ENCODE data around the gene ADD1. TPM values are rescaled to one million over a fixed set of nuclear protein-coding genes. Genes with fewer than 3 reads are reported as not detected.

The ADD1 gene
- total RNA-seq, 1 experiment from 2014 or later = 125 TPM

DNA sequence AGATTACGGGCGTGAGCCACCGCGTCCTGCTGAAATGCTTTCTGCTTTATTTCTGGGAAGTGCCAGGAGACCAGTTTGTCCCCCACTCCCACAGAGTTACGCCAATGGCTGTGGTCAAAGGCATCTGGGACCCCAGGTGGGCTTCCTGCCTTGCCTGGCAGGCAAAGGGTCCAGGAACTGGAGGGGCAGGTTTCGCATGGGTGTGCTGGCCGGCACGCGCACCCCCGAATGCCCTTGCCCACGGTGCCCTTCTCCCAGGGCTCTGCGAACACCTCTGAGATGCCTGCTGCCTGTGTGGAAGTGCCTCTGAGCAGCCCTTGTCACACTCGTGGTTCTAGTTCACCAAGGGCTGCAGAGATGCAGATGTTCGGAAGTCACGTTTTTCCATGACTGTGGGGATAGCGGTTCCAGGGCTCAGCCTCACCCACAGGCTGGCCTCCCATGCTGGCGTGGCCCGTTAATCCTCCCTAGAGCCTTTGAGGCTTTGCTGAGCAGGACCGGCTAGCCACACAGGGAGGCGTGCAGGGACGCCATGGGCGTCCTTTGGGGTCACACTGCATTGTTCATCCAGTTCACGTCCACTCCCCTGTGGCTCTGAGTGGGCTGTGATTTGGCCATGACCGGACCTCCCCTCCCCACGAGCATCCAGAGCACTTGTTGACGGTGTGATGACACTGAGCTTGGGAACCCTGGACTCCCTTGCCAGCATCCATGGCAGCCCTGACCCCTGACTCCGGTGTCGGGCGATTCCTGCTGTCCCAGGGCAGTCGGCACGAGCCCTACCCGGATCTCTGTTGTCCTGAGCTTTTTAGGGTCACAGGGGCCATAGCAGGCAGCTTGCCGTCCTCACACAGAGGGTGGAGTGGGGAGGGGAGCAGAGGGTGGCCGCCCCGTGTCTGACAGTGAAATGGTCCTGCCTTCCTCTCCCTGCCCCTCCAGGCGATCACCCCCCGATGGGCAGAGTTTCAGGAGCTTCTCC is 12.7 kb upstream of the ADD1 start:
- Mint-ChIP-seq H3K27ac (ENCODE audit: unreplicated experiment) (no peak overlapping the region), H3K36me3 (ENCODE audit: insufficient read depth, unreplicated experiment) (peaks cover 19% of the 10 kb centered on the region), H3K4me1 (ENCODE audit: low read depth, unreplicated experiment) (no peaks in the 10 kb centered on the region), H3K27me3 (ENCODE audit: unreplicated experiment) (no peaks in the 10 kb centered on the region), H3K9me3 (ENCODE audit: low read depth, unreplicated experiment) (peaks cover 4% of the 10 kb centered on the region), H3K4me3 (ENCODE audit: low read depth, unreplicated experiment) (no peak overlapping the region)
- intact Hi-C loops (cut with micrococcal nuclease; ENCODE audit: unreplicated experiment) = no loop called here
- TF ChIP-seq, protein P1, sequence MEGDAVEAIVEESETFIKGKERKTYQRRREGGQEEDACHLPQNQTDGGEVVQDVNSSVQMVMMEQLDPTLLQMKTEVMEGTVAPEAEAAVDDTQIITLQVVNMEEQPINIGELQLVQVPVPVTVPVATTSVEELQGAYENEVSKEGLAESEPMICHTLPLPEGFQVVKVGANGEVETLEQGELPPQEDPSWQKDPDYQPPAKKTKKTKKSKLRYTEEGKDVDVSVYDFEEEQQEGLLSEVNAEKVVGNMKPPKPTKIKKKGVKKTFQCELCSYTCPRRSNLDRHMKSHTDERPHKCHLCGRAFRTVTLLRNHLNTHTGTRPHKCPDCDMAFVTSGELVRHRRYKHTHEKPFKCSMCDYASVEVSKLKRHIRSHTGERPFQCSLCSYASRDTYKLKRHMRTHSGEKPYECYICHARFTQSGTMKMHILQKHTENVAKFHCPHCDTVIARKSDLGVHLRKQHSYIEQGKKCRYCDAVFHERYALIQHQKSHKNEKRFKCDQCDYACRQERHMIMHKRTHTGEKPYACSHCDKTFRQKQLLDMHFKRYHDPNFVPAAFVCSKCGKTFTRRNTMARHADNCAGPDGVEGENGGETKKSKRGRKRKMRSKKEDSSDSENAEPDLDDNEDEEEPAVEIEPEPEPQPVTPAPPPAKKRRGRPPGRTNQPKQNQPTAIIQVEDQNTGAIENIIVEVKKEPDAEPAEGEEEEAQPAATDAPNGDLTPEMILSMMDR (IDR thresholded peaks at IDR 0.05; ENCODE audit: unreplicated experiment) = no peak
- no peak for DNase-seq
- CTCF ChIA-PET = no interaction called here
- BruUV-seq (replicated peaks) = no TSS peak

DNA sequence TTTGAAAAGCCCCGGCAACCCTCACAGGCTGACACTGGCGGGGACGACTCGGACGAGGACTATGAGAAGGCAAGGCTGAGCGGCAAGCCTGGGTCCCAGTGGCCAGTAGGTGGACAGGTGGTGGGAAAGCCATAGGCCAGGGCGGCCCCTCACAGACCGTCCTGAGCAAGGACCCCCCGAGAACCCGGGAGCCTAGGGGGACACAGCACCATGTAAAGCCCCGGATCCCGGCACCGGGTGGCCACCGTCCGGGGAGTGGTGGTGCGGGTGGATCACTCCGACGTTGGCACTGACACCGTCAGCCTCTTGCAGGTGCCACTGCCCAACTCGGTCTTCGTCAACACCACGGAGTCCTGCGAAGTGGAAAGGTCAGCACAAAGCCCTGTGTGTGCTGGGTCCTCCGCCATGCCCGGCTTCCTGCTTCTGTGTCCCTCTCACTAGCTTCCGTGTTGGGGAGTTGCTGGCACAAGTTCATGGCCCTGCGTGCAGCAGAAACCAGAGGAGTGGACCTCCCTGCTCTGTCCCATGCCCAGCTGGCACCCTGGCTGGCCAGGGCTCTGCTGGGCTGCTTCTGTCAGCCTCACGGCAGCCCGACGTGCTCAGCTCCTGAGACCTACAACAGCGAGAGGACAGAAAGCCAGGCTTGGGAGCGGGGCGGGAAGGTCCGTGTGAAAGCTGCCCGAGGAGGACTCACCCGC is 11.9 kb upstream of the ADD1 start:
- CTCF ChIA-PET = no interaction called here
- peaks cover under 1% of the 10 kb centered on the region for H3K9me3 Mint-ChIP-seq (ENCODE audit: low read depth, unreplicated experiment)
- DNase-seq = no peak
- H3K4me3 Mint-ChIP-seq (ENCODE audit: low read depth, unreplicated experiment) = no peak overlapping the region
- intact Hi-C loops (cut with micrococcal nuclease; ENCODE audit: unreplicated experiment) = no loop called here
- BruUV-seq (replicated peaks) = no TSS peak
- peaks cover 16% of the 10 kb centered on the region for H3K36me3 Mint-ChIP-seq (ENCODE audit: insufficient read depth, unreplicated experiment)
- TF ChIP-seq, protein P1 (IDR thresholded peaks at IDR 0.05; ENCODE audit: unreplicated experiment) = no peak
- H3K27me3 Mint-ChIP-seq (ENCODE audit: unreplicated experiment) = no peaks in the 10 kb centered on the region
- no peaks in the 10 kb centered on the region for H3K4me1 Mint-ChIP-seq (ENCODE audit: low read depth, unreplicated experiment)
- no peak overlapping the region for H3K27ac Mint-ChIP-seq (ENCODE audit: unreplicated experiment)

DNA sequence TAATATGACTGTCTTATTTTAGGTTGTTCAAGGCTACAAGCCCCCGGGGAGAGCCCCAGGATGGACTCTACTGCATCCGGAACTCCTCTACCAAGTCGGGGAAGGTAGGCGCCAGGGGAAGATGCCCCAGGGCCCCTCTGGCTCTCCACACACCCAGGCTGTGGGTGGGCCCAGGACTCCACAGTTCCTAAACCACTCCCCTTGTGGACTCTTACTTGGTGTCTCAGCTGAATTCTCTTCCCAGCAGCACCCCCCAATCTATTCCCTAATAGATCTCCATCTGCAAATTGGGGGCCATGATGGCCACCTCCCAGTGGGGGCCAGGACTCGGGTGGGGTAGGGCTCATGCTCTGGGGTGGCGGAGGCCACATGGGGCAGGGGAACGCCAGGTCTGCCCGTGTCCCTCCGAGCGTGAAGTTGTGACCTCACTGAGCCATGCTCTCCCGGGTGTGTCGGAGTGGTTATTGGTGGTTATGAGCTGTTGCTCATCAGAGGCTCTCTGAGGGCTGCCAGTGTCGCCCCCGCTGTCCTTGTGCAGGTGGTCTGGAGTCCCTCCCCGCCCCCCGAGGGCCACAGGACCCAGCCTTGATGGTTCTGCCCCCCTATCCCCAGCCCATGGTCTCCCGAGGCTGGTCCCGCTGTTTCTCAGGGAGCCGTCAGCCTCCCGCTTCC is 11.2 kb upstream of the ADD1 start:
- DNase-seq = no peak
- Mint-ChIP-seq H3K4me1 (ENCODE audit: low read depth, unreplicated experiment) (no peaks in the 10 kb centered on the region), H3K4me3 (ENCODE audit: low read depth, unreplicated experiment) (no peak overlapping the region), H3K27ac (ENCODE audit: unreplicated experiment) (no peak overlapping the region), H3K36me3 (ENCODE audit: insufficient read depth, unreplicated experiment) (peaks cover 12% of the 10 kb centered on the region), H3K9me3 (ENCODE audit: low read depth, unreplicated experiment) (no peaks in the 10 kb centered on the region), H3K27me3 (ENCODE audit: unreplicated experiment) (no peaks in the 10 kb centered on the region)
- TF ChIP-seq, protein P1 (IDR thresholded peaks at IDR 0.05; ENCODE audit: unreplicated experiment) = no peak
- intact Hi-C loops (cut with micrococcal nuclease; ENCODE audit: unreplicated experiment) = no loop called here
- CTCF ChIA-PET = no interaction called here
- no TSS peak for BruUV-seq (replicated peaks)

DNA sequence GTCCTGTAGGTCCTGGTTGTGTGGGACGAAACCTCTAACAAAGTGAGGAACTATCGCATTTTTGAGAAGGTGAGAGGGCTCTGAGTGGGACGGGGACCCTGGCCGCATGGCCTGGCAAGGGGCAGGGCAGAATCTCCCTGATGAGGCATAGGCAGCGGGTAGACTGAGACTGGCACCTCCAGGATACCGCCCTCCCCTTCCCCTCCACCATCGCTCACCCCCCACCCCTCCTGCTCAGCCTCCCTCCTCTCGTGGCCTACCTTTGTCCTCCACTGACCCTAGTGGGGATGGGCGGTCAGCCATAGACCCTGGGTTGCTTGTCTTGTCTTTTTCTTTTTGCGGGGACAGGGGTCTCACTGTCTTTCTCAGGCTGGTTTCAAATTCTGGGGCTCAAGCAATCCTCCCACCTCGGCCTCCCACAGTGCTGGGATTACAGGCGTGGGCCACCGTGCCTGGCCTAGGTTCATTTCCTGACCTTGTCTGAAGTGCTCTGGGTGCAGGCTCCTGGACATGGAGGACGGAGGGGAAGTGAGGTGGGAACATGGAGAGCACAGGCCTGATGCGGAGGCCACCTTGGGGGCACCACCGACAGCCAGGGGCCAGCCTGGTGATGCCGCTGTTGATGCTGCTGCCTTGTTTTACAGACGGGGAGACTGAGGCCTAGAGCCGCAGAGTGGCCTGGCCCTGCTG is 10.5 kb upstream of the ADD1 start:
- H3K4me1 Mint-ChIP-seq (ENCODE audit: low read depth, unreplicated experiment) = no peaks in the 10 kb centered on the region
- CTCF ChIA-PET = no interaction called here
- no peak for DNase-seq
- H3K9me3 Mint-ChIP-seq (ENCODE audit: low read depth, unreplicated experiment) = no peaks in the 10 kb centered on the region
- BruUV-seq (replicated peaks) = no TSS peak
- intact Hi-C loops (cut with micrococcal nuclease; ENCODE audit: unreplicated experiment) = no loop called here
- no peak overlapping the region for H3K4me3 Mint-ChIP-seq (ENCODE audit: low read depth, unreplicated experiment)
- TF ChIP-seq, protein P1 (IDR thresholded peaks at IDR 0.05; ENCODE audit: unreplicated experiment) = no peak
- peaks cover 12% of the 10 kb centered on the region for H3K36me3 Mint-ChIP-seq (ENCODE audit: insufficient read depth, unreplicated experiment)
- no peak overlapping the region for H3K27ac Mint-ChIP-seq (ENCODE audit: unreplicated experiment)
- H3K27me3 Mint-ChIP-seq (ENCODE audit: unreplicated experiment) = no peaks in the 10 kb centered on the region

All from Calu3 (cell line).